GM21515 (cell line): Measurements from ENCODE around the gene PCDHGB2.
"Not testable (repeated sequence)": the region's sequence is repeated elsewhere in the genome, so short reads cannot be mapped to it uniquely, and the experiment has no call there.

ENCODE experiments used
- ATAC-seq: cut with Tn5 transposase; IDR thresholded peaks from one replicate; pipeline ENCODE4 v1.9.1; 2021; ENCODE audit not compliant: unreplicated experiment

PCDHGB2 gene

DNA sequence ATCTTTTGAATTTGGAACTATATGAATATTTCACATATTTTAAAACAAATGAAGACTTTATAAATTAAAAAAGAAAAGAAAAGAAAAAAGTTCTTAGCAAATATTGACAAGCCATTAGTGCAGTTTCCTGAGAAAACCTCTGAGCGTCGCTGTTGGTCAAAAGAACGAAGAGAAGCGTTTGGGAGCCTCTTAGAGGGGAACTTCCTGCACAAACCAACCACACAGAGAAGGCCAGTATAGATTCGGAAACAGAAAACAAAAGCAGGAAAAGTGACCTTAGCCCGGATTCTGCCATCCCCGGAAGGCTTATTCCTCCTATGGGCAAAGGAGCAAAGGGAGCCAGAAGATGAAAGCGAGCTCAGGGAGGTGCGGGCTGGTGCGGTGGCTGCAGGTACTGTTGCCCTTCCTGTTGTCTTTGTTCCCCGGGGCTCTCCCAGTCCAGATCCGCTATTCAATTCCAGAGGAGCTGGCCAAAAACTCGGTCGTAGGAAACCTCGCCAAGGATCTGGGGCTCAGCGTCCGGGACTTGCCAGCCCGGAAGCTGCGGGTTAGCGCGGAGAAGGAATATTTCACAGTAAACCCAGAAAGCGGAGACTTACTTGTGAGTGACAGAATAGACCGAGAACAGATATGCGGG is at the start of gene PCDHGB2:
PCDHGB2 (plus strand) TSS at position 205 of the 637 bp plus-strand sequence; CDS start at position 347, 142 bp downstream.
- ATAC-seq = peak; percentile 63

DNA sequence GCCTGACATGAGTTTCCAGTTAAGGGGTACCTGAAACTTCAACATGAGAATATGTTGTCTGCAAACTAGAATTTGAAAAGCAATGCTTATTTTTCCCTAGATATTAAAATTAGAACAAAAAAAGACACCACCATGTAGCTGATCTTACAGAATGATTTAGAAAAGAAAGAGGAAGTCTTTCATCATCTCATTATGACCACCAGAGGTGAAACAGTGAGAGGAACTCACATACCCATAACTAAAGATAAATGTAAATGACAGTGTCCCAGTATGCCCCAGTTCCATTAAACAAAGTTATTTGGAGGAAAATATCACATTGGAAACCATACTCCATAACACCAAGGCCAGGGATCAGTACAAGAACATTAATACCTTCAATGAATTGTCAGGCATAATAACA is 46.1 kb upstream of the PCDHGB2 start:
- ATAC-seq = no peak

DNA sequence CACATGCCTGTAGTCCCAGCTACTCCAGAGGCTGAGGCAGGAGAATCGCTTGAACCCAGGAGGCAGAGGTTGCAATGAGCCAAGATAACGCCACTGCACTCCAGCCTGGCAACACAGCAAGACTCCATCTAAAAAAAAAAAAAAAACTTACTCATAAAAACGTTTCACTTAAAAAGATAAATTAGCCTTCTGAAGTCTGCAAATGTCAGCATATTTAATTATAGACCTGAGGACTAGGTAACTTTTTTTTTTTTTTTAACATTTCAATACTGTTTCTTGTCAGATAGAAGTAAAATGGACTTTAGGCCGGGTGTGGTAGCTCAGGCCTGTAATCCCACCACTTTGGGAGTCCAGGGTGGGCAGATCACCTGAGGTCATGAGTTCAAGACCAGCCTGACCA is 42.8 kb upstream of the PCDHGB2 start:
- ATAC-seq = not testable (repeated sequence)

DNA sequence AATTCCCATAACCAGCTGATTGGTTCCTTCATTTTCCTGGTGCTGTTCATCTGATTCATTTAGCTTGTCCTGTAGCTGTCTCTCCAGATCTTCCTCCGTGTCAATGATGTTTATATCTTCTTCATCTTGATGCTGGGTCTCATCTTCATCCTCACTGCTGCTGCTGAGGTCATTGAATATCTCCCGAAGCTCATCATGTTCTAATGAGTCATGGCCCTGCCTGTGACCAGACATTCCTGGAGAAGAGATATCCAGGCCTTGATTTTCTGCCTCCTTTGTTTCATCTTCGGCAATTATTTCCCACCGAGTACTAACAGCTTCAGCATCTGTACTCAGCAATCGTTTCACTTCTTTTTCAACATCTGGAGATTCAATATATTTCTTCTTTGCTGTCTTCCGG is 40.6 kb upstream of the PCDHGB2 start:
- no peak for ATAC-seq

DNA sequence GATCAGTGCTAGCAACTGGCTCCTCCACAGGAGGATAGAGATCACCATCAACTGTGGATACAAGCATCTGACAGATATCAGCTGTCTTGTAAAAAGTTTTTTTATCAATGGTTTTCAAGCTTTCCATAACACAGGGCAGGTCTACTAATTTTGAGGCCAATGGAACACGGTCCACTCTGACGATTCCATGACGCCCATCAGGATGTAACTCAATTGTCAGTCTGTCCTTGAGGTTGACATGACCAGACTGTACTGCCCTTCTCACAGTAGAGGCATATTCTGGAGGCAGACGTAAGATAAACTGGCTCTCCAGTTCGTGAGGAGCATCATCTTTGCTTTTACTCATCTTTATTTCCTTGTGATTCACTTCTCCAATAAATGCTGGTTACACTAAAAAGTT is 40.1 kb upstream of the PCDHGB2 start:
- no peak for ATAC-seq

DNA sequence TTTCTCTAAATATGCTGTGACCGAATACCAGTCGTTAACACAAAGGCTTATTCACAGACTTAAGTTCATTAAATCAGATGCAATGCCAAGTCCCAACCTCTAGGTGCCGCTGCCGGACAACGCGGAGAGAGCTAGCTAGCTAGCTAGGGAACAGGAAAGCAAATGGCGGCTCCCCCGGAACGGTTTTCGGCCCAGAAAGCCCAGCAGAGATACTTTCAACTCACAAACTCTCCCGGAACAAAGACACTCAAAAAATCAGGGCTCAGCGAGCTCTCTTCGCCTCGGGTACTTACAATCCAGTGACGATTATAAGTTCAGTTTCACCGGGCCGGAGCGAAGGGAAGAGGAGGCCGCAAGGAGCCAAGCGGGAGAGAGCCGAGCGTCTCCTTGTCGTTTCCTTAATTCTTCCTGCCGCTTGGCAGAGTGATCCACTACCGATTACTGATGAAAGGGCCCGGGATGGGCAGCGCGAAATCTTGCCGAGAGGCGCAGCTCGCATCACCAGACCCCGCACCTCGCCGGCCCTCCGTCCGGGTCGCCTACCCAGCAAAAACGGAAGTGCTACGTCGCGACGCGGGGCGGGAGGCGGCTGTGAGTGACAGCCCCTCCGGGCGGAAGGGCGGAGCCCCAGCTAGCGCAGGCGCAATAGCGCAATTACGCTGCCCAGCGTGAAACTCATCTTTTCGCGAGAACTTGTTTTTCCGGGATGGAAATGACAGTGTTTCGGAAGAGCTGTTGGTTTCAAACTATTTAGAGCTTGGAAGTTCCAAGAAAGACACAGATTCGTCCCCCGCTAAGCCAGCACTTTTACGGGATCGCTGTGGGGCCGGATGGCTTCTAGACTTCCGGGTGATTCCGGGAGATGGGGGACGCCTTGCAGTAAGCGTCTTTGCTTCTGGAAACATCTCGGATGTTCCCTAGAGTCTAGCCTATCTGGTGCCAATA is 39.3 kb upstream of the PCDHGB2 start, which contains the start of gene TAF7:
TAF7 (minus strand) TSS at position 560 of the 945 bp plus-strand sequence. CDS start 740 bp downstream, outside the sequence.
- ATAC-seq = peak; percentile 95

DNA sequence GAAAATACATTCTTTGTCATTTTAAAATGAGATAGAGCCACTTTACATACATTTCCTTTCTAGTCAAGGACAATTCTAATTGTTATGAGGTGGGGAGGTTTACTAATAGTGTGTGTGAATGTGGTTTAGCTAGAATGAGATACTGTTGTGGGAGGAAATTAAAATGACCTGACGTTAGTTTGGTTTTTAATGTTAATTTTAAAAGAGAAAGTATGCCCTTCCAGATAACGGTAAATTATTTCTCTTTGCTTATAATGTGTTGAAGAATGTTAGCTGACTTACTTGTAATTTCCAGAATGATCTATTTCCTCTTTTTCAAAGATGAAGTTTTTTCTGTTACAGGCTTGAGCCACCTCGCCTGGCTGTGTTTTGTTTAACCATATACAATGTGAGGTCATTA is 37.5 kb upstream of the PCDHGB2 start:
- ATAC-seq = no peak

DNA sequence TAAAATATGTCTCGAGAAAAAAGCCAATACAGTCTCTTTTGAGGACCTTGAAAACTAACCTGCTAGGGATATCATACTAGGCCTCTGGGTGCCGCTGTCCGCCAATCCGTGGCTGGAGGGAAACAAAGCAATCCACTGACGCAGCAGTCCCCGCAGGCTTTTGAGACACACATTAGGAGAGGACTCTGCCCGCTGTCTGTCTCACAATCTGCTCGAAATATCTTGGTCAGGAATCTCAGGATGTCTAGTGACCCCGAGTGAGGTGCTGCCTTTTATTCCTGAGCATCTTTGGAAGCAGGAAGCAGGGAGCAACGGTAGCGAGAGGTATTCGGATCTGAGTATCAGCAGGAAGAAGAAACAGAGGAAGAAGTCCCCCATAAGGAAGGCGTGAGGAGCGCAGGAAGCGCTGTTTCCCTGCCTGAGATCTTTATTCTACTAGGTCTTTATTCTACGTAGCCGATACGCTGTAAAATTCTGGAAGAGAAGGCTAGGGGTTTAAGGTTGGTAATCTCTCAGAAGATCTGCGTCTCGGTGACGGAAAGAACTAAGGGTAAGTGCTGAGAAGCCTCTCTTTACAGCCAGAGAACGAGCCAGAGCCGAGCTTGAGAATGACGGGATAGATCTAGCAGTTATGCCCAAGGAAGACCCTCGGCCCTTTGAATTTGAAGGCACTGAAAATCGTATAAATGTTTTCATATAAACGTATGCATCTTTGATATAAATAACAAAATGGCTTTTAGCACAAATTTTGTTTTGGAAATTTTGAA is 33.5 kb upstream of the PCDHGB2 start:
- peak; percentile 92 for ATAC-seq

DNA sequence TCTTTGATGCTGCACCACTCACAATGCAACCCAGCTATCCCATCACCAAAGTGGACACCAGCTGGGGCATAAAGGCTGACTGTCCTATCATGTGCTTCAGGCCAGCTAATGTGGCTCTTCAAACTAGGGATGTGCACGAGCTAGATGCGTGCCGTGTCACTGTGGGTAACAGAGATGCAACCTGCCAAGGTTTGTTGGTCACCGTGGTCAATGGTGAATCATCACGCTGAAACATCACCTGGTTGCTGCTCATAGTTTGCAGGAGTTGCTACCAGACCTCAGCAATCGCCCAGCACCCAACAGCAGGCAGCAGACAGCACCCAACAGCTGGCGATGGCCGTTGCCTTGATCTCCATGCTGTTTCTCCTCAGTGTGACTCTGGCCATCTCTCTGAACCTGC is 31.6 kb upstream of the PCDHGB2 start:
- no peak for ATAC-seq

DNA sequence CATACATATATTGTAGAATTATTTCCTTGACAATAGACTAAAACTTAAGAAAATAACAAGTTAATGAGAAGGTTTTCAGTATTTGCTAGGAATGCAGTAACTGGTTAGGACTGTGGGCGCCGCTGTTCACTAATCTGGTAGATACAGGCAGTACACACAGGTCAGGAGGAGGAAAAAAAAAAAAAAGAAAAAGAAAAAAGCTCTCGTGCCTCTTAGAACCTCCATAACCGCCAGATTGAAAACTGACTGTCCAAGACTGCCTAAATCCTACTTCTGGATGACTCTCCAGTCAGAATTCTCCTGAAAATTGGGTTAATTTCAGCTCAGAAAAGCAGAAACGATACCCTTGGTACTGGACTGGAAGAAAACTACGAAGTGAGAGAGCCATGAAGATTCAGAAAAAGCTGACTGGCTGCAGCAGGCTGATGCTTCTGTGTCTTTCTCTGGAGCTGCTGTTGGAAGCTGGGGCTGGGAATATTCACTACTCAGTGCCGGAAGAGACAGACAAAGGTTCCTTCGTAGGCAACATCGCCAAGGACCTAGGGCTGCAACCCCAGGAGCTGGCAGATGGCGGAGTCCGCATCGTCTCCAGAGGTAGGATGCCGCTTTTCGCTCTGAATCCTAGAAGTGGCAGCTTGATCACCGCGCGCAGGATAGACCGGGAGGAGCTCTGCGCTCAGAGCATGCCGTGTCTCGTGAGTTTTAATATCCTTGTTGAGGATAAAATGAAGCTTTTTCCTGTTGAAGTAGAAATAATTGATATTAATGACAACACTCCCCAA is 29.3 kb upstream of the PCDHGB2 start, which contains the start of gene PCDHGA1:
PCDHGA1 (plus strand) TSS at position 216 of the 782 bp plus-strand sequence.
- no peak for ATAC-seq

DNA sequence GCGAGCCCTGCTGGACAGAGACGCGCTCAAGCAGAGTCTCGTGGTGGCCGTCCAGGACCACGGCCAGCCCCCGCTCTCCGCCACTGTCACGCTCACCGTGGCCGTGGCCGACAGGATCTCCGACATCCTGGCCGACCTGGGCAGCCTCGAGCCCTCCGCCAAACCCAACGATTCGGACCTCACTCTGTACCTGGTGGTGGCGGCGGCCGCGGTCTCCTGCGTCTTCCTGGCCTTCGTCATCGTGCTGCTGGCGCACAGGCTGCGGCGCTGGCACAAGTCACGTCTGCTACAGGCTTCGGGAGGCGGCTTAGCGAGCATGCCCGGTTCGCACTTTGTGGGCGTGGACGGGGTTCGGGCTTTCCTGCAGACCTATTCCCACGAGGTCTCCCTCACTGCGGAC is 27.2 kb upstream of the PCDHGB2 start:
- not testable (repeated sequence) for ATAC-seq

DNA sequence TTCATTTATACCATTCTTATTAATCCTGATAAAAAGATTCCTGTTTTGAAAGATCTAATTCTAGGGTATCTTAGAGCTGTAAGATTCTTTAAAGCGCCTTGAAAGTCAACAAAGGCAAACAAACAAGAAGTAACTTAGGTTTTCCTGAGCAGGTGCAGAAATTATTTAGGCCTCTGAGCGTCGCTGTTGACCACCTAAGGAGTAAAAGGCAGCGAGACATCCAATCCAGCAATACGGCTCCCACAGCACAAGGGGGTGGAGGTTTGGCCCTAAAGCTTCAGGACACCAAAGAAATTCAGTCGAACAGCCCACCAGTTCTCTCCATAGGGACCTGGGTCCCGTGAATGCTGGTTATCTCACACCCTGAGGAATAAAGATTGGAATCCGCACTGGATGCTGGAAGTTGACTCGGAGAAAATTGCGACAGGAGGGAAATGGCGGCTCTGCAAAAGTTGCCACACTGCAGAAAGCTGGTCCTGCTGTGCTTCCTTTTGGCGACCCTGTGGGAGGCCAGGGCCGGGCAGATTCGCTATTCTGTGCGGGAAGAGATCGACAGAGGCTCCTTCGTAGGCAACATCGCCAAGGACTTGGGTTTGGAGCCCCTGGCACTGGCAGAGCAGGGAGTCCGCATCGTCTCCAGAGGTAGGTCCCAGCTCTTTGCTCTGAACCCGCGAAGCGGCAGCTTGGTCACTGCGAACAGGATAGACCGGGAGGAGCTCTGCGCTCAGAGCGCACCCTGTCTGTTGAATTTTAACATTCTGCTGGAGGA is 21.1 kb upstream of the PCDHGB2 start, which contains the start of gene PCDHGA2:
PCDHGA2 (plus strand) TSS at position 223 of the 769 bp plus-strand sequence.
- no peak for ATAC-seq

DNA sequence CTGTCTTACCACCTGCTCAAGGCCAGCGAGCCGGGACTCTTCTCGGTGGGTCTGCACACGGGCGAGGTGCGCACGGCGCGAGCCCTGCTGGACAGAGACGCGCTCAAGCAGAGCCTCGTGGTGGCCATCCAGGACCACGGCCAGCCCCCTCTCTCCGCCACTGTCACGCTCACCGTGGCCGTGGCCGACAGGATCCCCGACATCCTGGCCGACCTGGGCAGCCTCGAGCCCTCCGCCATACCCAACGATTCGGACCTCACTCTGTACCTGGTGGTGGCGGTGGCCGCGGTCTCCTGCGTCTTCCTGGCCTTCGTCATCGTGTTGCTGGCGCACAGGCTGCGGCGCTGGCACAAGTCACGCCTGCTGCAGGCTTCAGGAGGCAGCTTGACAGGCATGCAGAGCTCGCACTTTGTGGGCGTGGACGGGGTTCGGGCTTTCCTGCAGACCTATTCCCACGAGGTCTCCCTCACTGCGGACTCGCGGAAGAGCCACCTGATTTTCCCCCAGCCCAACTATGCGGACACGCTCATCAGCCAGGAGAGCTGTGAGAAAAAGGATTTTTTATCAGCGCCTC is 18.9 kb upstream of the PCDHGB2 start:
- not testable (repeated sequence) for ATAC-seq

DNA sequence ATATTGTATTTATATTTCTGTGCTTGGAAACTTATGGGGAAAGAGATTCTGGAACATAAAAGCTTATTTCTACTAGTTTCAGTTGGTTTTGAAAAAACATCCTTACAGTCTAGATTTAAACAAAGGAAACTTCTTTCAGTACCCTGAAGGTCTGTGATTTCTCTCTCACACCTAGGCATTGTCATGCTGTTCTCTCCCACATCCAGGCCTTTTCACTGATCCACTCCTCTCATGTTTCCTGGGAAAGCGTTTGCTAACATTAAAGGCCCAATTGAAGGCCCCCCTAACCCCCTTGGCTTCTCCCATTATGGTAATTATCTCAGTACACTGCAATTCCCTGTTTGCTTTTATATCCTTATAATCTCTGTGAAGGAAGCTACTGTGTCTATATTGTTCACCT is 17.0 kb upstream of the PCDHGB2 start:
- no peak for ATAC-seq

DNA sequence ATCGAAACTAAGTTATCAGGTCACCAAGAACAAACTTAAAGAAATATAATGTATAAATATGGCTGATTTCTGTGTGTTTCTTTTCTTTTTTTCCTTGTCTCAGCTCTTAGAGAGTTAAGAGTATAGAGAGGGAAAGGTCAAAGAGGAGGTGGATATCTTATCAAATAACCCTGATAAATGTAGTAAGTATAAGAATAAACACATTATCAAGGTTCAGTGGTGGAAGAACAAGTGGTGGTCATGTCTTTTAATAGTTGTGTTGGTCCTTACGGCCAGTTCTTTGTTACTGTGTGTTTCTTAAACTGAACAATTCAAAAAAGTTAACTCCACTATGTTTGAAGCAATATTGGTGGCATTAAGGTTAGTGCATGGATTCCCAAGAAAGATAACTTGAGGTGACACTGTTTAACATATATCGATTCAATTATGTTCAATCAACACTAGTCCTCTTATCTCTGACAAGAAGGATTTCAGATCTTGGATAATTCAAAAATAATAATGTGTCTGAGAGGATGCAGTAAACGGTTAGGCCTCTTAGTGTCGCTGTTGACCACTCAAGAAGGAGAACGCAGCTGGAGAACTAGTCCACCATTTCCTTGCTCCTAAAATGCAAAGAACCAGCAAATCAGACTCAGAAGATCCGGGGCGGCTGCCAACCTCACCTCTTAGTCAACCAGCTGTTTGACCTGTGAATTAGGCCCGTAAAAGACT is 16.4 kb upstream of the PCDHGB2 start, which contains the start of gene PCDHGA3:
PCDHGA3 (plus strand) TSS at position 588 of the 711 bp plus-strand sequence. CDS start 205 bp downstream, outside the sequence.
- ATAC-seq = no peak

DNA sequence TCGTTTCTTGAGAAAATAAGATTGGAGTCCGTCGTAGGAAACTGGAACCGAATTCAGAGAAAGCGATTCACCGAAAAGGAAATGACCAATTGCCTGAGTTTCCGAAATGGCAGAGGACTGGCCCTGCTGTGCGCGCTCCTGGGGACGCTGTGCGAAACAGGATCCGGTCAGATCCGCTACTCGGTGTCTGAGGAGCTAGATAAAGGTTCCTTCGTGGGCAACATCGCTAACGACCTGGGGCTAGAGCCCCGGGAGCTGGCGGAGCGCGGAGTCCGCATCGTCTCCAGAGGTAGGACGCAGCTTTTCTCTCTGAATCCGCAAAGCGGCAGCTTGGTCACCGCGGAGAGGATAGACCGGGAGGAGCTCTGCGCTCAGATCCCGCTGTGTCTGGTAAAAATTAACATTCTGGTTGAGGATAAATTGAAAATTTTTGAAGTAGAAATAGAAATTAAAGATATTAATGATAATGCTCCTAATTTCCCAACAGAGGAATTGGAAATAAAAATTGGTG is 15.8 kb upstream of the PCDHGB2 start:
- ATAC-seq = no peak

DNA sequence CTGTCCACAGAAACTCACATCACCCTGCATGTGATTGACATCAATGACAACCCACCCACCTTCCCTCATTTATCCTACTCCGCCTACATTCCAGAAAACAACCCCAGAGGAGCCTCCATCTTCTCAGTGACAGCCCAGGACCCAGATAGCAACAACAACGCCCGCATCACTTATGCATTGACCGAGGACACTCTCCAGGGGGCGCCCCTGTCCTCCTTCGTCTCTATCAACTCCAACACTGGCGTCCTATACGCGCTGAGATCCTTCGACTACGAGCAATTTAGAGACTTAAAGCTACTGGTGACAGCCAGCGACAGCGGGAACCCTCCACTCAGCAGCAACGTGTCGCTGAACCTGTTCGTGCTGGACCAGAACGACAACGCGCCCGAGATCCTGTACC is 14.5 kb upstream of the PCDHGB2 start:
- no peak for ATAC-seq

DNA sequence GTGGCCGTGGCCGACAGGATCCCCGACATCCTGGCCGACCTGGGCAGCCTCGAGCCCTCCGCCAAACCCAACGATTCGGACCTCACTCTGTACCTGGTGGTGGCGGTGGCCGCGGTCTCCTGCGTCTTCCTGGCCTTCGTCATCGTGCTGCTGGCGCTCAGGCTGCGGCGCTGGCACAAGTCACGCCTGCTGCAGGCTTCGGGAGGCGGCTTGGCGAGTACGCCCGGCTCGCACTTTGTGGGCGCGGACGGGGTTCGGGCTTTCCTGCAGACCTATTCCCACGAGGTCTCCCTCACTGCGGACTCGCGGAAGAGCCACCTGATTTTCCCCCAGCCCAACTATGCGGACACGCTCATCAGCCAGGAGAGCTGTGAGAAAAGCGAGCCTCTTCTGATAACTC is 13.8 kb upstream of the PCDHGB2 start:
- ATAC-seq = not testable (repeated sequence)
